ENCODE measurements around the gene ADGRE1.

GRCh38 chr19:6976197-6976596 is 88.8 kb downstream of the ADGRE1 start:
- no peak for TF ChIP-seq CTCF (IDR thresholded peaks at IDR 0.05)
- TF ChIP-seq POLR2A (IDR thresholded peaks at IDR 0.05) = no peak
